Measurements from ENCODE around the gene WDR87.

Gene WDR87

DNA sequence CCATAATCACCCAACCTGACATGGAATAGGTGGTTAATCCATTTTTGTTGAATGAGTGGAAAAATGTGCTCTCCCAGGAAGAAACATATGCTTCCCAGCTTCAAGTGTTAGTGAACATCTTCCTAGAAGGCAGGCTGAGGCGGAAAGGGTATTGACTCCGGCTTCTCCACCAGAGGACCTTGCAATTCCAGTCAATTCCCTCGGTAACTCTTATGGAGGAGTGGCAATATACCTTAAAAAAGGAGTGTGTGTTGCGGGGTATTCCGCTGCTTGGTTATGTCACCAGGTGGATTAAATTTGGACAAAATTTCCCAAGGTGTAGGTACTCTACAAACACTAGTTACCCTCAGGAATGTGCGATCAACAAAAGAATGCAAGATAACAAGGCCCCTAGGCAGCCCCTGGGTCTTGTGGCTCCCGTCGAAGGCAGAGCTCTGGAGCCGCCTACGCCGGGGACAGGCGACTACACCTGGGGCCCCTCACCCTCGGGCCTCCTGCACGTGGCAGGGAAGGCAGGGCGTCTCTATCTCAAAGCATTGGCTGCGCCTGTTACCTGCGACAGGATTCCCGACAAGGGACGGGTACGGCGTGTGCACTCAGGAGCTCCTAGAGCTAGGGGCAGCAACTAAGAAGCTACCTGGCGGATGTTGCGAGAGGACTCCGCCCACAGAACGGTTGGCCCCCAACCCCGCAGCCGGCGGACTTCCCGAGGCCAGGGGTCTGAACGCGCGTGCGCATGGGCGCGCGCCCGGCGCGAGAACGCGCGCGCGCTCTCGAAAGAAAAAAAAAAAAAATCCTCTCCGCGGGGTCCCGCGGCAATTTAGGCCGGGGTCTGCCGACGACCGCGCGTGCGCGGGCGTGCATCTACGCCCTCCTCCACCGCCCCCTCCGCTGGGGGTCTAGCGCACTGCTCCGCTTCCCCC lies at the start of gene WDR87:
TSS of gene WDR87 (minus strand) at position 649 of the 923 bp plus-strand sequence. CDS start 8,355 bp downstream, outside the sequence.
- DNase-seq = no peak

GRCh38 chr19:37955986-37956385 lies 49.6 kb upstream of the WDR87 start:
- DNase-seq = no peak

DNA sequence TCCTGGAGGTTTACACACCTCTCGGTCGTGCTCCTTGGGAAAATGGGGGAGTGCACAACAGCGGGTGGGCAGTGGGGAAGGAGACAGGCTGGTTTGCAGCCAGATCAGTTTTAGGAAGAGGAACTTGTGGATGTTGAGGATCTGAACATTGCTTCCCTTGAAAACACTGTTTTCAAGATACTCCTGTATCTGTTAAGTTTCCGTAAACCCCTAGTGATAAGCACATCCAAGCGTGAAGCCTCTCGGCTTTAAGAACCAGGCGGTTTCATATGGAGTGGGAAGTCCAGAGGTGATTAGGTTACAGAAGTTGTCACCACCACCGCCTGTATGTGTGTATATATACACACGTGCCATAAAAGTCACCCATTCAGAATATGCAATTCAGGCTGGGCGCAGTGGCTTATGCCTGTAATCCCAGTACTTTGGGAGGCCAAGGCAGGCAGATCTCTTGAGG lies 48.1 kb upstream of the WDR87 start:
- DNase-seq = no peak

DNA sequence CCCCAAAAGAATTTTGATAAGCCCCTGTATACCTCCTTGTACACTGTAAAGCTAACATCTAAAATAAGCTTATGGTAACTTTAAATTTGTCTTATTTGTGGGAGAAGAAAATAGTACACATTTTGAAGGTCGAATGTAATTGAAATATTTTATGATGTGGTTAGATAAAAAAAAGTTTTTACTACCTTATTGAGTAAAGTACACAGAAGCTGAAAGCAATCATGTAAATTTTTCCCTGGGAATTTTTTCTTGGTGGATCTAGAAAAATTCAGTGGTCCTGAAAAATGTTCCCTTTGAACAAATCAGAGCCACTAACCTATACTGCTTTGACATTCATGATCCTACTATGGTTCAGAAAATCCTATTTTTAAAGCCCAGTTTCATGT lies 47.5 kb upstream of the WDR87 start:
- DNase-seq = no peak

GRCh38 chr19:37953171-37953917 lies 47.0 kb upstream of the WDR87 start:
- no peak for DNase-seq

DNA sequence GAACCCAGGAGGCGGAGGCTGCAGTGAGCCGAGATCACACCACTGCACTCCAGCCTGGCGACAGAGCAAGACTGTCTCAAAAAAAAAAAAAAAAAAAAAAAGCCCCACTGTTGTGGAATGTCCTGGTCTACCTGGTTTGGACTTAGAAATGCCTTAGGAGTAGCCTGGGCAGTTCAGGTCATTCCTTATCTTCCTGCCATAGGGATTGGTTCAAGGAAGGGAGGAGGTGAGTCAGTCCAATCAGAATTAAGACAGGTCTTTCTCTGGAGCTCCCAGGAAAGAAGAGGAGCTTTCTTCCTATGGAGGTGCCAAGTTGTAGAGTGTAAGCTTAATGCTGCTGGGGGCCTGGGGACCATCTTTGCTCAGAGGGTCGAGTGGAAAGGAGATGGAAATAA lies 45.4 kb upstream of the WDR87 start:
- no peak for DNase-seq

DNA sequence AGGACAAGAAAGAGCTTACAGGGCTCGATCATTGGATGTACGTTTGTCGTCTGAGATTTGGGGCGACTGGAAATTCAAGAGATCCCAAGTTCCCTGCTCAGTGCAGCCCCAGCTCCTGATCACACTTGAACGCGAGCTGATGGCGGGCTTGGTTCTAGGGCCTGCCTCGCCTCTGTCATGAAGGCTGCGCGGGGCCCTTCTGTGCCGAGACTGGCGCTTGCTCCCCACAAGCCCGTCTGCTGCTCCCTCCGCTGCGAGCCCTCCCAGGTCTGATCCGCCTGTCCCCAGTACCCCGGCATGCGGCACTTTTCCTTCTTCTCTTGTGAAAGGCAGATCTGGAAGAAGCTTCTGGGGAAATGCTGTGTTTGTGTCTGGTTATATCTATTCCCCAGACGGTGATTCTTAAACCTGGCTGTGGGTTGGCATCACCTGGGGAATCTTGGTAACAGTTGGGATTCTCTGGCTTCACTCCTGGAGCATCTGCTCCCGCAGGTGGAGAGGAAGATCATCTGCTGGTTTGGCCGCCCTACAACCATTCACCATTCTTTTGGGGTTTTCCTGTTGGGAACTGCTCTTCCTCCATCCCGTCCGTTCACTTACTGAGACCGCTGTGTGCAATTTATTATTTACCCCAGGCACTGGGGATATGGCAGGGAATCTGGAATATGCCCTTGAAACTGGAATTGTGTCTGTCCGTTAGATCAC lies 44.2 kb upstream of the WDR87 start:
- DNase-seq = no peak

DNA sequence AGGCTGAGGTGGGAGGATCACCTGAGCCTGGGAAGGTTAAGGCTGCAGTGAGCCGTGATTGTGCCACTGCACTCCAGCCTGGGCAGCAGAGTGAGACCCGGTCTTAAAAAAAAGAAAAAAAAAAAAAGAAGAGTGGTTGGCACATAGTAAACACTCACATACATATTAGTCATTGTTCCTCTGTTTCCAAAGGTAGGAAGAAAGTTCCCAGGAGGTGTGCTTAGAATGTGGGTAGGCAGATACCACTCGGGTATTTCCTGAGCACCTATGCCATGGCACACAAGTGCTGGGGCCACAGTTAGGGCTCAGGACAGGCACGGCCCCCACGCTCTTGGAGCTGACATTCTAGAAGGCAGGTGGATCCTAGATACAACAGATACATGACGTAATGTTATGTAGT lies 42.0 kb upstream of the WDR87 start:
- DNase-seq = no peak

DNA sequence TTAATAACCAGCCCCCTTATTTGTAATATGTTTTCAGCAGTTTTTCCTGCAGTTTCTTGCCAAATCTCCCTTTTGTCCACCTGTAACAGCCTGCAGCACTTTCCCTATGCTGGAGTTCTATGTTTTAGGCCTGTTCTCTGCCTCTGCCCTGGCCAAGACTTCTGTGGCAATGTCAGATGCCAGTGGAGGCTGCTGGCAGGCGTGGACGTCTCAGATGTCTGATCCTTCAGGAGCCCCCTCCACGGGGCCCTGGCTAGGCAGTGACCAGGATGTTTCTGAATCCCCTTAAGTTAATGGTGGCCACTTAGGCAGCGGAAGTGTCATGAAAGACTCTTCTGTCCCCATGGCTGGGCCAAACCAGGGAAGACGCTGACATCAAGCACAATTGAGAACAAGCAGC lies 41.4 kb upstream of the WDR87 start:
- DNase-seq = no peak

- DNase-seq = no peak
These were observed 39.7 kb upstream of the WDR87 start for GRCh38 chr19:37946132-37946531.

GRCh38 chr19:37943480-37943879 lies 37.1 kb upstream of the WDR87 start:
- DNase-seq = no peak

- DNase-seq = no peak
These were observed 36.1 kb upstream of the WDR87 start for GRCh38 chr19:37942516-37942902.

GRCh38 chr19:37941782-37942515 lies 35.6 kb upstream of the WDR87 start:
- no peak for DNase-seq

DNA sequence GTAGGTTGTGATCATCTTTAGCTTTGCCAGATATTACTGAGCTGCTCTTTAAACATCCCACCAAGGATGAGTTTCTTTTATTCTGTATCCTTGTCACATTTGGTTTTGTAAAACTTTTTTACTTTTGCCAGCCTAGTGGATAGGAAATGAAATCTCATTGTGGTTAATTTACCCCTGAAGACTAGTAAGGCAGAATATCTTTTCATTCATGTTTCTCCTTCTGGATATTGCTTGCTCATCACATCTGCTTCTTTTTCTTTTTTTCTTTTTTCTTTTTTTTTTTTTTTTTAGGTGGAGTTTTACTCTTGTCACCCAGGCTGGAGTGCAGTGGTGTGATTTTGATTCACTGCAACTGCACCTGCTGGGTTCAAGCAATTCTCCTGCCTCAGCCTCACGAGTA lies 32.0 kb upstream of the WDR87 start:
- no peak for DNase-seq

- DNase-seq = no peak
These were observed 30.5 kb upstream of the WDR87 start for GRCh38 chr19:37936886-37937285.

- no peak for DNase-seq
These were observed 29.8 kb upstream of the WDR87 start for GRCh38 chr19:37936166-37936565.

GRCh38 chr19:37935341-37935740 lies 28.9 kb upstream of the WDR87 start:
- DNase-seq = no peak

DNA sequence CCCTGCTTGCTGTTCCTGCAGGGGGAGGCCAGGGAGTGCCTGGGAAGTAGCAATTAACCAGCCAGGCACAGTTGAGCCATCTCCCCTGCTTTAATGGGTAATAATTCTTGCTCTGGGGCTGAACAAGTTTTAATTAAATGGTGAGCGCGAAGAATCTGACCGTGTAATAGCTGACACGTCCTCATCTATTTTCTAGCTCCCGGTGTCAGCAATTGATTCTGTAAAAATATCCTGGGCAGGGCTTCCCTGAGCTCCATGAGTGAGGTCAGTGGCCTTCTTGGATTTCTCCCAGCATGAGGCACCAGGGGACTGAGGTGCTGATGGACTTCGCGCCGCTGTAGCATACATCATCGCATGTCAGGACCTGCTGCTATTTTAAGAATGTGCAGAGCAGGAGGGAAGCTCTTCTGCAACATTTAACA lies 27.6 kb upstream of the WDR87 start:
- DNase-seq = no peak

DNA sequence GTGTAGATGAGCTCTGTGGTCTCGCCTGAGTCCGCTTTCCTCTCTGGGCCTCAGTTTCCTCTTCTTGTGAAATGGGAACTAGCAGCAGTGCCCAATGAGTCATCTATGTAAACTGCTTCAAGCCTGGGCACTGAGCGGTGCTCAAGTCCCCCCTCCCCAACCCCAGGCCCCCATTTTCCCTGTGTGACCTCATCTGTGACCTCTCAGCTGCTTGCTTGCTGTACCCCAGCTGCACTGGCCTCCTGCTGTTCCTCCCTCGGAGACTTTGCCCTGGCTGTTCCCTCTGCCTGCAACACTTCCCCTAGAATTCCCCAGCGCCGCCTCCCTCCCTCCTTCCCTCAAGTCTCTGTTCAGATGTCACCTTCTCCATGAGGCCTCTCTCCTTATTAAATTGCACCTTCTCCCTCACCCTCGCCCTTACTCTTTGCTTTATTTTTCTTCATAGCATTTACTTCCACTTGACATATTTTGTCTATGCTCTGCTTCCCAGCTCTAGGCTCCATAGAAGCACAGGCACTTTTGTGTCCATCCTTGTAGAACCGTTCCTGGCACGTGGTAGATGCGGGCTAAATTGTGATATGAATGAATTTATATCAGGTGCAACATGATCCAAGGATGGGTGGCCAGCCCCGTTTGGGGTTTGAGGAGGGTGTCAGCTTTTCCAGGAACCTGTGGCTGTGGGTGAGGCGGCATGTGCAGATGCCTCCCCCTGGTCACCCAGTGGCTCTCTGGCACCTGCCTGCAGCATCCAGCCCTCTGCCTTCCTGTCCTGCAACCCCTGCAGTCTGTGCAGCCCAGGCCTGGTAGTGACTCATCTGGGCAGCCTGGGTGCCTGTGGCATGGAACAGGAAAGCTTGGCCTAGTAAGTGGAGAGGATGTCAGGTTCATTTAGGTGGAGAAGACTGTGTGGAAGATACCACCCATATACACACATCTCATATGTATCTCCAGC lies 26.9 kb upstream of the WDR87 start:
- DNase-seq = peak; percentile 64

DNA sequence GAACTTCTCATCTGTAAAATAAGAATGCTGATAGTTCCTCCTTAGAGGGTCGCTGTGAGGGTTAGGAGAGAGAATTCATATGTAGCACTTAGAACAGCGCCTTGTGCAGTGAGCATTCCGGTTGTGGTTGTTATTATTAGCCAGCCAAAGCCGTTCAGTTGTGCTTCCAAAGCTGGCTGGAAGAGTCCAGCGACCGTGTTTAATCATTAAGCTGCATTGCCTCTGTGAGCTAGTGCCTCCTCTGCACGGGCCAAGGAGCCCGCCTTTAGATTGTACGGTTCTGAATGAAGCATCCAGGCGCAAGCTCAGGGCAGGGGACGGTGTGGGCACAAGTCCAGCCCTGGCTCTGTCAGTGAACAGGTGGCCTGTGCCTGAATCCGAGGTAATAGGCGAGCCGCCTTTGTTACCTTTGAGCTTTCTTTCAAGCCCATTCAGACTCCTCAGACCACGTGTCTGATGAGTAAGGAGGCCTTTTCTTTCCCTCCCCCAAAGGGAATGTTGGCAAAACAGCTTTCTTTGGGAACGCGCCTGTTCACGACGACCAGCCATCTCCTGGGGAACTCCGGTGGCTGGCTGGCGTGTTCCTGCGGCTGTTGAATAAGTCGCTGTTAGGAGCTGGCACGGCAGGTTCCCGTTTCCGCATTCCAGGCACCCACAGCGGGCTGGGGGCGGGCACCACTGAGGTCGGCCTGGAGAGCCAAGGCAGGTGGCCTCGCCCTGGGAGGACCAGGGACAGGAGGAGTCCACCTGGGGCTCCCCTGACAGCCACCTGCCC lies 25.7 kb upstream of the WDR87 start:
- DNase-seq = peak; percentile 85

DNA sequence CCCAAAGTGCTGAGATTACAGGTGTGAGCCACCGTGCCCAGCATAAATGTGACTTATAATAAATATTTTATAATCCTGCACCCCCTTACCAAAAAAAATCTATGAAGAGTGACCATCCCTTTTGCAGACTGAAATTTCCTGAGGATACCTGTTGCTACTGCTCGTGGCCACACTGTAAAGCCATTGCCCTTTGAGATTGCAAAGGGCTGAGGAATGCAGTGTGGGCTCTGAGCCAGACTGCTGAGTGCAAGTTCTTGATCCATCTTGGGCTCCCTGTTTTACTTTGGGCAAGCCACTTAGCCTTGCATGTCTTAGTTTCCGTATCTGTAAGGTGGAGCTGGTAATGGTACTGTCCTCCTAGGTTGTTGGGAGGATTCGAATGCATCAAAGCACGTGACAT lies 24.0 kb upstream of the WDR87 start:
- no peak for DNase-seq

Data from NCI-H2107 (cell line).